ENCODE data around the gene PPP1CA. TPM values are rescaled to one million over a fixed set of nuclear protein-coding genes. Genes with fewer than 3 reads are reported as not detected.

The PPP1CA gene
- polyA plus RNA-seq, 3 donors, result 209 to 551 (median 461) TPM

DNA sequence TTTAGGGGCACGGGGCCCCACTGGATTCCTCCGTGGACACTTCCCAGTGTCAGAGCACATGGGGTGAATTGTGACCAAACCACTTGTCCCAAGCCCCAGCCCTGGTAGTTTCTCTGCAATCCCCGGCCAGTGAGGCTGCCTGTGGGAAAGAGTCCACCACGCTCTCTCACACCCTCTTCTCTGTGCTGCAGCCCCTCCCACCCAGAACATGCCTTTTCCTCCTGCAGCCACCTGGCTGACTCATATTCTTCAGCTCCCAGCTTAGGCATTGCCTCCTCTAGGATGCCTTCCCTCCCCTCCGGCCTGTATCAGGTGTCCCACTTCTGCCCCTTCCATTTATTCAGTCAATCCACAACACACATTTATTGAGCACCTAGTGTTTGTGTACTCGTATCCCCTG lies 21.2 kb upstream of the PPP1CA start:
- Mint-ChIP-seq H3K4me1 (peaks cover 24% of the 10 kb centered on the region), H3K4me3 (peak overlapping the region in 1 of 2 donors; percentile 12), H3K9me3 (peaks cover 0 to 2% (median 0%) of the 10 kb centered on the region in 7 donors), H3K27ac (no peak overlapping the region), H3K36me3 (no peaks in the 10 kb centered on the region), H3K27me3 (ENCODE audit: low read depth in 3 of 3) (peaks cover 15 to 26% (median 26%) of the 10 kb centered on the region in 3 donors)
- H3K4me3 ChIP-seq (replicated peaks in 1 of 3; ENCODE audit: low read depth in 2 of 3, low read length in 3 of 3), result no peak overlapping the region
- WGBS (ENCODE audit: insufficient coverage), result 80% methylated on average over 6 of the region's 6 CpGs
- no peaks in the 10 kb centered on the region for H4K20me1 ChIP-seq (ENCODE audit: insufficient read depth, low read length)
- H3K9me3 ChIP-seq (replicated peaks in 1 of 2; ENCODE audit: control insufficient read depth in 1 of 2, insufficient read depth in 1 of 2, low read length in 2 of 2), result no peaks in the 10 kb centered on the region
- H3K4me1 ChIP-seq (ENCODE audit: control insufficient read depth in 1 of 2, insufficient read depth in 2 of 2, low read length in 2 of 2), result peaks cover 27 to 43% of the 10 kb centered on the region in 2 donors
- intact Hi-C loops (cut with micrococcal nuclease), result no loop called here
- TF ChIP-seq, protein P1, sequence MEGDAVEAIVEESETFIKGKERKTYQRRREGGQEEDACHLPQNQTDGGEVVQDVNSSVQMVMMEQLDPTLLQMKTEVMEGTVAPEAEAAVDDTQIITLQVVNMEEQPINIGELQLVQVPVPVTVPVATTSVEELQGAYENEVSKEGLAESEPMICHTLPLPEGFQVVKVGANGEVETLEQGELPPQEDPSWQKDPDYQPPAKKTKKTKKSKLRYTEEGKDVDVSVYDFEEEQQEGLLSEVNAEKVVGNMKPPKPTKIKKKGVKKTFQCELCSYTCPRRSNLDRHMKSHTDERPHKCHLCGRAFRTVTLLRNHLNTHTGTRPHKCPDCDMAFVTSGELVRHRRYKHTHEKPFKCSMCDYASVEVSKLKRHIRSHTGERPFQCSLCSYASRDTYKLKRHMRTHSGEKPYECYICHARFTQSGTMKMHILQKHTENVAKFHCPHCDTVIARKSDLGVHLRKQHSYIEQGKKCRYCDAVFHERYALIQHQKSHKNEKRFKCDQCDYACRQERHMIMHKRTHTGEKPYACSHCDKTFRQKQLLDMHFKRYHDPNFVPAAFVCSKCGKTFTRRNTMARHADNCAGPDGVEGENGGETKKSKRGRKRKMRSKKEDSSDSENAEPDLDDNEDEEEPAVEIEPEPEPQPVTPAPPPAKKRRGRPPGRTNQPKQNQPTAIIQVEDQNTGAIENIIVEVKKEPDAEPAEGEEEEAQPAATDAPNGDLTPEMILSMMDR (IDR thresholded peaks at IDR 0.05), result no peak
- no peak overlapping the region for H3K9ac ChIP-seq (ENCODE audit: insufficient read depth, low read length, poor library complexity, severe bottlenecking)
- no peak overlapping the region for H3K27ac ChIP-seq (ENCODE audit: low read depth in 1 of 2, low read length in 2 of 2)
- no peak for DNase-seq
- H3K36me3 ChIP-seq (replicated peaks in 1 of 2; ENCODE audit: control insufficient read depth in 1 of 2, insufficient read depth in 2 of 2, low read length in 2 of 2), result no peaks in the 10 kb centered on the region
- H2AFZ ChIP-seq (ENCODE audit: insufficient read depth, low read depth, low read length, poor library complexity, severe bottlenecking), result no peak overlapping the region
- no peaks in the 10 kb centered on the region for H3K79me2 ChIP-seq (ENCODE audit: insufficient read depth, low read length)
- no peak overlapping the region for H3K4me2 ChIP-seq (replicated peaks; ENCODE audit: extremely low read depth, low read length, poor library complexity, severe bottlenecking)
- H3K27me3 ChIP-seq (ENCODE audit: control insufficient read depth in 2 of 2, insufficient read depth in 2 of 2, low read length in 2 of 2), result peaks cover 0 to 23% of the 10 kb centered on the region in 2 donors

DNA sequence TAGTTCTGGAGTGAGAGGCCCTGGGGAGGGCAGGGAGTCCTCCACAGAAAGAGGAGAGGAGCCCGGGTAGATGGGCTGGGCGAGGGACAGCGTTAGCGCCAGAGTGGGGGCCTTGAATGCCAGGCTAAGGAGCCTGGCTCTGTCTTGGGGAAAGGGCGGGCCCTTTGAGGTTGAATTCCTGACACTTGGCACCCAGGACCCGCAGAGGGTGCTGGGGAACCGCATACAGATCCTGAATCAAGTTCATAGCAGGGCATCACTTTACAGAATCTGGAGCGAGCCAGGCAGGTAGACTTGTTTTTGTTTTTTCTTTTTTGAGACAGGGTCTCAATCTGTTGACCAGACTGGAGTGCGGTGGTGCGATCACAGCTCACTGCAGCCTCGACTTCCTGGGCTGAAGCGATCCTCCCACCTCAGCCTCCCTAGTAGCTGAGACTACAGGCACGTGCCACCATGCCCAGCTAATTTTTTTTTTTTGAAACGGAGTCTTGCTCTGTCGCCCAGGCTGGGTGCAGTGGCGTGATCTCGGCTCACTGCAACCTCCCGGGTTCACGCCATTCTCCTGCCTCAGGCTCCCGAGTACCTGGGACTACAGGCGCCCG lies 19.9 kb upstream of the PPP1CA start:
- Mint-ChIP-seq H3K27me3 (ENCODE audit: low read depth in 3 of 3) (peaks cover 22 to 39% (median 32%) of the 10 kb centered on the region in 3 donors), H3K4me3 (peak overlapping the region; percentile 57 to 67), H3K27ac (peak overlapping the region in 1 of 7 donors; percentile 35), H3K36me3 (peaks cover 0 to 3% of the 10 kb centered on the region in 2 donors), H3K4me1 (peaks cover 25% of the 10 kb centered on the region), H3K9me3 (peaks cover 0 to 5% (median 0%) of the 10 kb centered on the region in 7 donors)
- H3K36me3 ChIP-seq (replicated peaks in 1 of 2; ENCODE audit: control insufficient read depth in 1 of 2, insufficient read depth in 2 of 2, low read length in 2 of 2), result no peaks in the 10 kb centered on the region
- H3K27me3 ChIP-seq (ENCODE audit: control insufficient read depth in 2 of 2, insufficient read depth in 2 of 2, low read length in 2 of 2), result peaks cover 0 to 37% of the 10 kb centered on the region in 2 donors
- intact Hi-C loops (cut with micrococcal nuclease), result loop anchor here in 1 of 2 donors (1.0 kb wide), 1 partner anchor 19 kb away; no protein-coding TSS in a partner anchor
- H3K27ac ChIP-seq (ENCODE audit: low read depth in 1 of 2, low read length in 2 of 2), result no peak overlapping the region
- H3K79me2 ChIP-seq (ENCODE audit: insufficient read depth, low read length), result no peaks in the 10 kb centered on the region
- peak overlapping the region; percentile 89 for H3K4me2 ChIP-seq (replicated peaks; ENCODE audit: extremely low read depth, low read length, poor library complexity, severe bottlenecking)
- H3K9me3 ChIP-seq (replicated peaks in 1 of 2; ENCODE audit: control insufficient read depth in 1 of 2, insufficient read depth in 1 of 2, low read length in 2 of 2), result no peaks in the 10 kb centered on the region
- H4K20me1 ChIP-seq (ENCODE audit: insufficient read depth, low read length), result no peaks in the 10 kb centered on the region
- H2AFZ ChIP-seq (ENCODE audit: insufficient read depth, low read depth, low read length, poor library complexity, severe bottlenecking), result peak overlapping the region; percentile 86
- H3K4me3 ChIP-seq (replicated peaks in 1 of 3; ENCODE audit: low read depth in 2 of 3, low read length in 3 of 3), result peak overlapping the region in 1 of 3 experiments; percentile 76
- no peak overlapping the region for H3K9ac ChIP-seq (ENCODE audit: insufficient read depth, low read length, poor library complexity, severe bottlenecking)
- H3K4me1 ChIP-seq (ENCODE audit: control insufficient read depth in 1 of 2, insufficient read depth in 2 of 2, low read length in 2 of 2), result peaks cover 27 to 42% of the 10 kb centered on the region in 2 donors
- TF ChIP-seq, protein P1 (IDR thresholded peaks at IDR 0.05), result no peak
- no peak for DNase-seq
- 77% methylated on average over 16 of the region's 22 CpGs for WGBS (ENCODE audit: insufficient coverage)

Measured in CD14-positive monocyte (primary cell).